ENCODE results near the gene ANKS6. TPM values are rescaled to one million over a fixed set of nuclear protein-coding genes. Genes with fewer than 3 reads are reported as not detected.

Gene ANKS6
- polyA plus RNA-seq, 1 experiment = 13.0 TPM

DNA sequence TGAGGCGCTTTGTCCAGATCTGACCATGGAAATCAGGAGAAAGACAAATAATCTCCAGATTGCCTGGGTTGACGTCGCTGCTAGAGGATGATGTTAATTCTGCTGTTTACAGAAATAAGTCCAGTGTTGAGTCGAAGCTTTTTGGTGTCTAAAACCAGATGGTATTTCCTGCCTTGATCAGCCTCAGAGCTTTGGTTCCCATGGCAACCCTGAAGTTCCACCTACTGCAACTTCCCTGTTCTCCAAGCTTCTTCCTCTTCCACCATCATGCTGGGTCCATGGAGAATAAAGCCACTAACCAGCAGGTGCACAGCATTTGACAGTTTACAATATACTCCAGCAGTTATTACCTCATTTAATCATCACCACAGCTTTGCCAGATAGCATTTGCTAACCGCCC lies 69.6 kb downstream of the ANKS6 start:
- Histone ChIP-seq H3K27me3 (ENCODE audit: control insufficient read depth, insufficient read depth, low read length) (peaks cover 12% of the 10 kb centered on the region), H3K36me3 (ENCODE audit: control insufficient read depth, insufficient read depth, low read length) (no peaks in the 10 kb centered on the region), H3K4me3 (ENCODE audit: low read depth, low read length) (no peak overlapping the region)
- ChIA-PET CTCF (interaction anchor here (1.0 to 2.1 kb wide), 2 partner anchors 49 to 70 kb away, joined by 3 to 4 read pairs; partner anchors contain the start of gene ANKS6), POLR2A (no interaction called here)
- no peak for DNase-seq (ENCODE audit: low read depth)
- TF ChIP-seq, protein P1, sequence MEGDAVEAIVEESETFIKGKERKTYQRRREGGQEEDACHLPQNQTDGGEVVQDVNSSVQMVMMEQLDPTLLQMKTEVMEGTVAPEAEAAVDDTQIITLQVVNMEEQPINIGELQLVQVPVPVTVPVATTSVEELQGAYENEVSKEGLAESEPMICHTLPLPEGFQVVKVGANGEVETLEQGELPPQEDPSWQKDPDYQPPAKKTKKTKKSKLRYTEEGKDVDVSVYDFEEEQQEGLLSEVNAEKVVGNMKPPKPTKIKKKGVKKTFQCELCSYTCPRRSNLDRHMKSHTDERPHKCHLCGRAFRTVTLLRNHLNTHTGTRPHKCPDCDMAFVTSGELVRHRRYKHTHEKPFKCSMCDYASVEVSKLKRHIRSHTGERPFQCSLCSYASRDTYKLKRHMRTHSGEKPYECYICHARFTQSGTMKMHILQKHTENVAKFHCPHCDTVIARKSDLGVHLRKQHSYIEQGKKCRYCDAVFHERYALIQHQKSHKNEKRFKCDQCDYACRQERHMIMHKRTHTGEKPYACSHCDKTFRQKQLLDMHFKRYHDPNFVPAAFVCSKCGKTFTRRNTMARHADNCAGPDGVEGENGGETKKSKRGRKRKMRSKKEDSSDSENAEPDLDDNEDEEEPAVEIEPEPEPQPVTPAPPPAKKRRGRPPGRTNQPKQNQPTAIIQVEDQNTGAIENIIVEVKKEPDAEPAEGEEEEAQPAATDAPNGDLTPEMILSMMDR (IDR thresholded peaks at IDR 0.05; ENCODE audit: insufficient read depth, low read depth, low read length) = no peak

DNA sequence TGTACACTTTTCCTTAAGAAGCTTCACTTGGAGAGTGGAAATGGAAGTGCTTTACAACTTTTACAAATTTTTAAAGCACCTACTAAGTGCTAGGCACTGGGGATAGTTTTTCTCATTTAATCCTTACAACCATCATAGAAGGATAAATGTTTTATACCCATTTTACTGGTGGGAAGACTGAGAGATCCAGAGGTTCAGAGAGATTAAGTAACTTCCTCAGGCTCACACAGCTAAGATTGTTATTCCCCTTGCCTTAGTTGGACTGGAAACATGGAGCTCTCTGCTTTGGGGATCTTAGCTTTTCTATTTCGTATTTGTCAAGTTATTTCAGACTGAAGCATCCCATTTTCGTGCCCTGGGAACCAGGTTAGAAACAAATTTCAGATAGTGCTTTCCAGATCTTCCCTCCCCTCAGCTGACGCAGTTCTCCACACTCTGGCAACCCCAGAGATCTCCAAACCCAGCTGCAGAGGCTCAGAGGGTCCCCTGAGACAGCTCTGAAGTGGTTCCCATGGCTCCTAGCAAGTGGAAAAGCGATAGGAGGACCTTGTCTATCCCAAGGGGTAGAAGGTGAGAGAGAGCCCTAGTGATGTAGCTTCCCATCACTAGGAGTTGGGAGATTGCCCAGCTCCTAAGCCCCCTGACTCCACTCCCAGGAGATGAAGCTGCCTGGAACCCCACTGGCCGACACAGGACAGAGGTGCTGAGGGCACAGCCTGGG lies 71.4 kb downstream of the ANKS6 start:
- POLR2A ChIA-PET = no interaction called here

DNA sequence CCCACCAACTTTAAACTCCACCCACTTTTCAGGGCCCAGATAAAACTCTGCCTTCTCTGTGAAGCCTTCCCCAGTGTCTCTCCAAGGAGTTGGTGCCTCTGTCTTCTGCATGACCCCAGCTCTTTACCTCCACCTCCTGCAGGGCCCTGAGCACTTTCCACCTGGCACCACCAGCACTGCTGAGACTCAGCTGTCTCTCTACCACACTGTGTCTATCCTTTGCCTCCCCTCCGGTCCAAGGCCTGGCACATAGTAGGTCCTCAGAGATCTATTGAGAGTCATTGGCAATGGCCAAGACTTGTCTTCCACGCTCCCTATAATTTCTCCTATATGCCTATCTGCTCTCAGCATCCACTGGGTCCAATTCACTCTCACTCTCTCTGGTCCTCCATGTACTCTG lies 74.7 kb downstream of the ANKS6 start:
- H3K36me3 ChIP-seq (ENCODE audit: control insufficient read depth, insufficient read depth, low read length) = no peaks in the 10 kb centered on the region
- no peak for DNase-seq (ENCODE audit: low read depth)
- ChIA-PET CTCF (interaction anchor here (0.6 to 1.5 kb wide), 5 partner anchors 15 to 406 kb away, joined by 3 to 5 read pairs (median 3); no protein-coding TSS in a partner anchor), POLR2A (no interaction called here)
- H3K27me3 ChIP-seq (ENCODE audit: control insufficient read depth, insufficient read depth, low read length) = peaks cover 14% of the 10 kb centered on the region
- TF ChIP-seq, protein P1 (IDR thresholded peaks at IDR 0.05; ENCODE audit: insufficient read depth, low read depth, low read length) = no peak
- H3K4me3 ChIP-seq (ENCODE audit: low read depth, low read length) = no peak overlapping the region

More for the DNA sequence above, 71.4 kb downstream of the ANKS6 start:
- TF ChIP-seq, protein P1 (IDR thresholded peaks at IDR 0.05; ENCODE audit: insufficient read depth, low read depth, low read length) = no peak
- CTCF ChIA-PET = interaction anchor here (1.1 to 1.8 kb wide), 3 partner anchors 9 to 16 kb away, joined by 3 to 5 read pairs (median 4); no protein-coding TSS in a partner anchor
- H3K4me3 ChIP-seq (ENCODE audit: low read depth, low read length) = no peak overlapping the region
- peaks cover 12% of the 10 kb centered on the region for H3K27me3 ChIP-seq (ENCODE audit: control insufficient read depth, insufficient read depth, low read length)
- no peaks in the 10 kb centered on the region for H3K36me3 ChIP-seq (ENCODE audit: control insufficient read depth, insufficient read depth, low read length)
- no peak for DNase-seq (ENCODE audit: low read depth)

DNA sequence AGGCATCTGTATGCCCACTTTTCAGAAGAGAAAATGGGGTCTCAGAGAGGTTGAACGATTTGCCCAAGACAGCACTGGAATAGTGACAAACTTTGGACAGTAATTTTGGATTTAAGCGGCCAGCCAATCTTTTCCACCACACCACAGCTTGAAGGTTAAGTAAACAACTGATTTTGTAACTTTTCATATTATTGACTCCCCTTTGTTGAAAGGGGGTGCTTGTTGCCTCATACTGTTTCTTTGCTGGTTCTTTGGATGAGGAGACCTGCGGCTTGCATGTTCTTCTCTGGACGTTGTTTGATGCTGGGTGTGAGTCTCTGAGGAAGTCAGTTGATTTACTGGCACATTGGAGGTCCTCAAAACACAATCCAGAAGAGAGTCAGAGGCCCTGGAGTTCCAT lies 76.0 kb downstream of the ANKS6 start:
- H3K4me3 ChIP-seq (ENCODE audit: low read depth, low read length) = no peak overlapping the region
- no peaks in the 10 kb centered on the region for H3K36me3 ChIP-seq (ENCODE audit: control insufficient read depth, insufficient read depth, low read length)
- ChIA-PET POLR2A (no interaction called here), CTCF (interaction anchor here (0.8 to 1.5 kb wide), 2 partner anchors 14 to 56 kb away, joined by 3 to 4 read pairs; no protein-coding TSS in a partner anchor)
- H3K27me3 ChIP-seq (ENCODE audit: control insufficient read depth, insufficient read depth, low read length) = peaks cover 13% of the 10 kb centered on the region
- no peak for DNase-seq (ENCODE audit: low read depth)
- TF ChIP-seq, protein P1 (IDR thresholded peaks at IDR 0.05; ENCODE audit: insufficient read depth, low read depth, low read length) = no peak

DNA sequence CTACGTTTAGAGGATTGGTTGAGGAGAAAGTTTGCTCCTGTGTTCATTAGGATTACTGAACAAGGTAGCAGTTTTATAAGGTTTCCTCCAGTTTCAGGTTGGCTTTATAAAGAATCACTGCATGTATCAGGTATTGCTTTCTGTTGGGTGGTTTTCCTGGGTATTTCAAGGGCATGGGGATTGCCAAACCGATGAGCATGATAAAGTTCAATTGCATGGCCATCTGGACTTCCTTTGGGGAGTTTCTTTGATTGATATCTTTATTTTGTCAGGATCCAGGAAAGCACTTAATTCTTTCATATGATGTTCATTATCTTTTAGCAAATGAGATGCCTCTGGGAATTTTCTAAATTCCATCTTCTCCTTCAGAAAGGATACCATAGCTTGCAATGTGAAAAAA lies 77.3 kb downstream of the ANKS6 start:
- CTCF ChIA-PET = no interaction called here

More for the DNA sequence above, 77.3 kb downstream of the ANKS6 start:
- Histone ChIP-seq H3K27me3 (ENCODE audit: control insufficient read depth, insufficient read depth, low read length) (peaks cover 11% of the 10 kb centered on the region), H3K4me3 (ENCODE audit: low read depth, low read length) (no peak overlapping the region), H3K36me3 (ENCODE audit: control insufficient read depth, insufficient read depth, low read length) (no peaks in the 10 kb centered on the region)
- no peak for DNase-seq (ENCODE audit: low read depth)
- POLR2A ChIA-PET = interaction anchor here (0.6 kb wide), 1 partner anchor 464 kb away, joined by 4 read pairs; the partner anchor contains the start of gene TBC1D2
- TF ChIP-seq, protein P1 (IDR thresholded peaks at IDR 0.05; ENCODE audit: insufficient read depth, low read depth, low read length) = no peak

All from BJ (cell line).